DOHH2 (cell line): ENCODE measurements around the gene AGTPBP1.

Experiments
- EZH2phosphoT487 ChIP-seq: fragments of 200-600 bp; sonication (generic); IDR thresholded peaks from 2 replicates; pipeline ENCODE4 v1.6.1; 2017; ENCODE audit warnings: borderline replicate concordance, mild to moderate bottlenecking, antibody characterized with exemption, low read length, moderate library complexity, mixed read lengths
- TF ChIP-seq, protein P1 (sequence below): fragments of 200-600 bp; sonication (generic); IDR thresholded peaks from one replicate; pipeline ENCODE4 v1.5.1; 2014; ENCODE audit warnings: antibody characterized with exemption, mild to moderate bottlenecking, low read depth, low read length; ENCODE audit not compliant: poor library complexity, severe bottlenecking

- TF ChIP-seq, protein P1, sequence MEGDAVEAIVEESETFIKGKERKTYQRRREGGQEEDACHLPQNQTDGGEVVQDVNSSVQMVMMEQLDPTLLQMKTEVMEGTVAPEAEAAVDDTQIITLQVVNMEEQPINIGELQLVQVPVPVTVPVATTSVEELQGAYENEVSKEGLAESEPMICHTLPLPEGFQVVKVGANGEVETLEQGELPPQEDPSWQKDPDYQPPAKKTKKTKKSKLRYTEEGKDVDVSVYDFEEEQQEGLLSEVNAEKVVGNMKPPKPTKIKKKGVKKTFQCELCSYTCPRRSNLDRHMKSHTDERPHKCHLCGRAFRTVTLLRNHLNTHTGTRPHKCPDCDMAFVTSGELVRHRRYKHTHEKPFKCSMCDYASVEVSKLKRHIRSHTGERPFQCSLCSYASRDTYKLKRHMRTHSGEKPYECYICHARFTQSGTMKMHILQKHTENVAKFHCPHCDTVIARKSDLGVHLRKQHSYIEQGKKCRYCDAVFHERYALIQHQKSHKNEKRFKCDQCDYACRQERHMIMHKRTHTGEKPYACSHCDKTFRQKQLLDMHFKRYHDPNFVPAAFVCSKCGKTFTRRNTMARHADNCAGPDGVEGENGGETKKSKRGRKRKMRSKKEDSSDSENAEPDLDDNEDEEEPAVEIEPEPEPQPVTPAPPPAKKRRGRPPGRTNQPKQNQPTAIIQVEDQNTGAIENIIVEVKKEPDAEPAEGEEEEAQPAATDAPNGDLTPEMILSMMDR = no peak
- TF ChIP-seq EZH2phosphoT487 = no peak
Measured at GRCh38 chr9:85600675-85601263, 141.0 kb downstream of the AGTPBP1 start.
